IMR-90 (cell line): ENCODE data around the gene UQCRFS1. TPM values are rescaled to one million over a fixed set of nuclear protein-coding genes. Genes with fewer than 3 reads are reported as not detected.

Source experiments
- ATAC-seq: fragments of 200-7000 bp; cut with Tn5 transposase; 2 replicates; pipeline ENCODE4 v1.9.1; 2020; ENCODE audit warnings: low read depth, mild to moderate bottlenecking, moderate library complexity
- BruUV-seq: library from RNA; stranded (reverse); fragments of 400-500 nt; replicated peaks from 2 replicates; lab custom pipeline; 2021; lab: Mats Ljungman, UMichigan
- CTCF ChIA-PET: fragments of 300-600 bp; formaldehyde crosslinking; extraction: SDS; loops from one replicate; lab custom pipeline; 2021; ENCODE audit warnings: antibody characterized with exemption; lab: Yijun Ruan, JAX
- POLR2A ChIA-PET: fragments of 300-600 bp; sonication (Branson Sonifier 250); formaldehyde crosslinking; loops from one replicate; lab custom pipeline; 2022; ENCODE audit warnings: antibody characterized with exemption; ENCODE audit not compliant: unreplicated experiment; lab: Charles Lee
- DNase-seq: peaks from one replicate; pipeline ENCODE4 v3.0.0; 2013
- H2AFZ ChIP-seq: replicated peaks from 2 replicates; pipeline ENCODE3; 2013; ENCODE audit warnings: low read length, mild to moderate bottlenecking; ENCODE audit not compliant: poor library complexity
- H2AK5ac ChIP-seq: 2 replicates; pipeline ENCODE4 v1.6.1; 2013; ENCODE audit warnings: low read depth, low read length, inconsistent platforms
- H2AK9ac ChIP-seq: replicated peaks from 2 replicates; pipeline ENCODE3; 2013; ENCODE audit warnings: mild to moderate bottlenecking, low read depth, low read length, moderate library complexity; ENCODE audit not compliant: poor library complexity
- H2BK120ac ChIP-seq: 2 replicates; pipeline ENCODE4 v1.6.1; 2013; ENCODE audit warnings: low read depth, low read length, inconsistent platforms
- H2BK15ac ChIP-seq: 3 replicates; pipeline ENCODE4 v1.6.1; 2013; ENCODE audit warnings: low read depth, low read length, inconsistent platforms
- H2BK20ac ChIP-seq: 2 replicates; pipeline ENCODE4 v1.6.1; 2013; ENCODE audit warnings: low read depth, mild to moderate bottlenecking, inconsistent platforms, low read length, moderate library complexity
- H2BK5ac ChIP-seq: 2 replicates; pipeline ENCODE4 v1.6.1; 2013; ENCODE audit warnings: mild to moderate bottlenecking, low read depth, low read length, inconsistent platforms; ENCODE audit not compliant: poor library complexity, severe bottlenecking
- H3K14ac ChIP-seq: replicated peaks from 2 replicates; pipeline ENCODE4 v1.6.1; 2013; ENCODE audit warnings: low read depth, low read length, inconsistent platforms
- H3K18ac ChIP-seq: 2 replicates; pipeline ENCODE4 v1.6.1; 2013; ENCODE audit warnings: low read depth, low read length, control low read depth
- H3K23ac ChIP-seq: 2 replicates; pipeline ENCODE4 v1.6.1; 2013; ENCODE audit warnings: low read depth, low read length, inconsistent platforms
- H3K27ac ChIP-seq: 2 replicates; pipeline ENCODE4 v1.5.1; 2013; ENCODE audit warnings: mild to moderate bottlenecking, control low read depth, low read length; ENCODE audit not compliant: insufficient read depth
- H3K27me3 ChIP-seq: 2 replicates; pipeline ENCODE4 v1.6.1; 2013; ENCODE audit warnings: low read length; ENCODE audit not compliant: control insufficient read depth, insufficient read depth
- H3K36me3 ChIP-seq: 2 replicates; pipeline ENCODE4 v1.6.1; 2013; ENCODE audit warnings: low read length, mixed read lengths; ENCODE audit not compliant: control insufficient read depth, insufficient read depth
- H3K4ac ChIP-seq: 2 replicates; pipeline ENCODE4 v1.6.1; 2013; ENCODE audit warnings: low read depth, low read length, inconsistent platforms
- H3K4me1 ChIP-seq: 2 replicates; pipeline ENCODE4 v1.6.1; 2013; ENCODE audit warnings: low read length, mixed read lengths; ENCODE audit not compliant: control insufficient read depth, insufficient read depth
- H3K4me2 ChIP-seq: 2 replicates; pipeline ENCODE4 v1.6.1; 2013; ENCODE audit warnings: low read depth, mild to moderate bottlenecking, control low read depth, low read length, moderate library complexity
- H3K4me3 ChIP-seq: 2 replicates; pipeline ENCODE4 v1.5.1; 2013; ENCODE audit warnings: low read depth, mild to moderate bottlenecking, control low read depth, low read length, moderate library complexity; ENCODE audit not compliant: insufficient read depth
- H3K56ac ChIP-seq: 2 replicates; pipeline ENCODE4 v1.6.1; 2013; ENCODE audit warnings: low read length, inconsistent platforms; ENCODE audit not compliant: insufficient read depth; ENCODE audit errors: extremely low read depth
- H3K79me1 ChIP-seq, 2 experiments: 2 replicates each; pipeline ENCODE4 v1.6.1; 2013; ENCODE audit warnings: low read length in 2 of 2, inconsistent platforms in 1 of 2, low read depth in 1 of 2
- H3K9ac ChIP-seq: 2 replicates; pipeline ENCODE4 v1.6.1; 2013; ENCODE audit warnings: low read depth, low read length, control low read depth
- H3K9me1 ChIP-seq: 2 replicates; pipeline ENCODE4 v1.6.1; 2013; ENCODE audit warnings: low read length, inconsistent platforms; ENCODE audit not compliant: insufficient read depth
- H3K9me3 ChIP-seq: 2 replicates; pipeline ENCODE4 v1.6.1; 2013; ENCODE audit warnings: low read length; ENCODE audit not compliant: control insufficient read depth, insufficient read depth
- H4K20me1 ChIP-seq: 2 replicates; pipeline ENCODE4 v1.6.1; 2013; ENCODE audit warnings: low read length, inconsistent platforms; ENCODE audit not compliant: insufficient read depth
- H4K5ac ChIP-seq: 2 replicates; pipeline ENCODE4 v1.6.1; 2013; ENCODE audit warnings: mild to moderate bottlenecking, low read depth, low read length, control low read depth
- H4K8ac ChIP-seq, 2 experiments: 2 replicates each; pipeline ENCODE4 v1.6.1; 2013; ENCODE audit warnings: low read depth in 2 of 2, low read length in 2 of 2, control low read depth in 1 of 2, inconsistent platforms in 1 of 2
- H4K91ac ChIP-seq: 2 replicates; pipeline ENCODE4 v1.6.1; 2013; ENCODE audit warnings: low read depth, low read length, inconsistent platforms; ENCODE audit not compliant: insufficient read depth
- BHLHE40 ChIP-seq: fragments of 150-350 bp; IDR thresholded peaks from 2 replicates; pipeline ENCODE4 v1.6.1; 2016; ENCODE audit warnings: mild to moderate bottlenecking, low read depth, low read length
- CTCF ChIP-seq: conservative IDR thresholded peaks from 2 replicates; pipeline ENCODE4 v1.5.1; 2012; ENCODE audit warnings: mild to moderate bottlenecking, low read depth, low read length, improper control_type of control experiment
- FOS ChIP-seq: fragments of 150-350 bp; IDR thresholded peaks from 2 replicates; pipeline ENCODE4 v1.6.1; 2016; ENCODE audit warnings: low read depth, low read length
- MAFK ChIP-seq: IDR thresholded peaks from 2 replicates; pipeline ENCODE4 v1.6.1; 2012; ENCODE audit warnings: low read depth, low read length, improper control_type of control experiment
- MAZ ChIP-seq: IDR thresholded peaks from 2 replicates; pipeline ENCODE4 v1.6.1; 2012; ENCODE audit warnings: low read depth, mild to moderate bottlenecking, low read length, improper control_type of control experiment, moderate library complexity, borderline replicate concordance
- MXI1 ChIP-seq: IDR thresholded peaks from 2 replicates; pipeline ENCODE4 v1.6.1; 2012; ENCODE audit warnings: low read depth, mild to moderate bottlenecking, low read length, moderate library complexity, borderline replicate concordance
- RAD21 ChIP-seq: IDR thresholded peaks from 2 replicates; pipeline ENCODE4 v1.6.1; 2012; ENCODE audit warnings: low read length, improper control_type of control experiment
- RCOR1 ChIP-seq: IDR thresholded peaks from 2 replicates; pipeline ENCODE4 v1.6.1; 2012; ENCODE audit warnings: mild to moderate bottlenecking, low read length, improper control_type of control experiment; ENCODE audit not compliant: insufficient replicate concordance
- RFX5 ChIP-seq: IDR thresholded peaks from 2 replicates; pipeline ENCODE4 v1.8.0; 2012; ENCODE audit warnings: low read depth, mild to moderate bottlenecking, low read length, moderate library complexity
- SMC3 ChIP-seq: fragments of 150-350 bp; IDR thresholded peaks from 2 replicates; pipeline ENCODE4 v1.6.1; 2016; ENCODE audit warnings: low read depth, mild to moderate bottlenecking, antibody characterized with exemption, low read length, moderate library complexity
- USF2 ChIP-seq: fragments of 150-350 bp; IDR thresholded peaks from 2 replicates; pipeline ENCODE4 v1.6.1; 2017; ENCODE audit warnings: mild to moderate bottlenecking, antibody characterized with exemption, low read length, low read depth
- WGBS, 2 experiments: methylation state at CpG; one replicate each; pipeline versions ENCODE4 v1.1.5 to v1.1.7; 2013; ENCODE audit warnings: missing lambda C conversion rate in 2 of 2; ENCODE audit not compliant: insufficient read length in 1 of 2; ENCODE audit errors: extremely low coverage in 2 of 2; 5-methylcytosine and 5-hydroxymethylcytosine counted together
- dilution Hi-C: fragments of 300-500 bp; cut with HindIII; formaldehyde crosslinking; loops from one replicate; pipeline ENCODE4 v1.14.3; 2018; ENCODE audit warnings: low sequenced_read_pairs; ENCODE audit not compliant: unreplicated experiment
- in situ Hi-C: fragments of 300-500 bp; cut with MboI; formaldehyde crosslinking; loops from 3 replicates; pipeline ENCODE4 v1.14.3; 2019; ENCODE audit warnings: low sequenced_read_pairs, inconsistent platforms, mixed read lengths
- intact Hi-C: fragments of 100-400 bp; cut with micrococcal nuclease; formaldehyde crosslinking; loops from 2 replicates; pipeline ENCODE4 v1.10.0; 2022
- polyA plus RNA-seq, 3 experiments: library from polyadenylated mRNA; depleted of rRNA; stranded (reverse); fragments of >200 nt; gene quantifications; 2 replicates each; pipeline ENCODE4 v1.2.3, GENCODE V29; 2012; ENCODE audit warnings: low replicate concordance in 1 of 3
- total RNA-seq: library from RNA; depleted of rRNA; stranded (reverse); fragments of >200 nt; gene quantifications from 2 replicates; pipeline ENCODE4 v1.2.3, GENCODE V29; 2012

Gene UQCRFS1
- total and polyA plus RNA-seq, 2 of the 4 experiments (the other 2 are of a cell fraction) = 37.1 to 43.8 TPM

GRCh38 chr19:29217616-29218015 is 4.7 kb upstream of the UQCRFS1 start:
- Histone ChIP-seq H3K79me1 (no peaks in the 10 kb centered on the region), H3K9ac (no peak overlapping the region), H3K4me2 (no peak overlapping the region), H2BK15ac (no peak overlapping the region), H4K20me1 (no peaks in the 10 kb centered on the region), H3K4me1 (no peaks in the 10 kb centered on the region), H3K4me3 (no peak overlapping the region), H3K36me3 (no peaks in the 10 kb centered on the region), H2BK20ac (no peak overlapping the region), H3K56ac (no peak overlapping the region), H3K9me3 (no peaks in the 10 kb centered on the region), H2BK120ac (no peak overlapping the region), H2AK5ac (no peak overlapping the region), H4K8ac (no peak overlapping the region), H3K27ac (no peak overlapping the region), H3K14ac (no peak overlapping the region), H2AK9ac (no peak overlapping the region), H3K18ac (no peak overlapping the region), H3K9me1 (no peaks in the 10 kb centered on the region), H2AFZ (no peak overlapping the region), H4K5ac (no peak overlapping the region), H3K27me3 (peaks cover 5% of the 10 kb centered on the region), H3K23ac (no peak overlapping the region), H4K91ac (no peak overlapping the region), H3K4ac (no peak overlapping the region), H2BK5ac (no peak overlapping the region)
- dilution Hi-C loops = no loop called here
- DNase-seq (no peak), ATAC-seq (no peak)
- intact Hi-C loops = no loop called here
- TF ChIP-seq BHLHE40 = no peak
- no peak for TF ChIP-seq RCOR1
- no peak for TF ChIP-seq RFX5
- no peak for TF ChIP-seq SMC3
- TF ChIP-seq MXI1 = no peak
- no peak for TF ChIP-seq MAFK
- no peak for TF ChIP-seq FOS
- TF ChIP-seq MAZ = no peak
- no peak for TF ChIP-seq RAD21
- no peak for TF ChIP-seq USF2
- no peak for TF ChIP-seq CTCF
- ChIA-PET POLR2A (no interaction called here), CTCF (no interaction called here)
- no TSS peak for BruUV-seq
- in situ Hi-C loops = no loop called here
- WGBS, 2 experiments = no CpG with 5 or more reads among the region's 7 CpGs
